SU-DHL-6 (cell line): ENCODE data around the gene SURF4.

Experiments used
- H2AFZ ChIP-seq: fragments of 200-600 bp; sonication (generic); 2 replicates; pipeline ENCODE4 v1.6.1; 2014; ENCODE audit warnings: low read depth, mild to moderate bottlenecking, moderate library complexity, mixed read lengths, antibody characterized with exemption, low read length; ENCODE audit not compliant: severe bottlenecking
- H3F3A ChIP-seq: fragments of 200-600 bp; shearing (Covaris generic); 2 replicates; pipeline ENCODE4 v1.6.0; 2016; ENCODE audit warnings: antibody characterized with exemption, mild to moderate bottlenecking; ENCODE audit not compliant: insufficient read depth
- H3K27ac ChIP-seq: fragments of 200-600 bp; sonication (generic); 2 replicates; pipeline ENCODE4 v1.5.1; 2016; ENCODE audit warnings: low read depth, mild to moderate bottlenecking, low read length, moderate library complexity, mixed read lengths
- H3K27me3 ChIP-seq: fragments of 200-600 bp; sonication (generic), shearing (Covaris generic); 2 replicates; pipeline ENCODE4 v1.6.0; 2014; ENCODE audit warnings: mild to moderate bottlenecking, low read length
- H3K36me3 ChIP-seq: fragments of 200-600 bp; sonication (generic); 2 replicates; pipeline ENCODE4 v1.6.1; 2014; ENCODE audit warnings: mild to moderate bottlenecking, low read length, mixed read lengths
- H3K4me2 ChIP-seq: fragments of 300-600, 200-600 bp; shearing (Covaris generic), sonication (generic); 2 replicates; pipeline ENCODE4 v1.6.0; 2014; ENCODE audit warnings: low read length, low read depth, mild to moderate bottlenecking; ENCODE audit not compliant: poor library complexity, severe bottlenecking
- H3K4me3 ChIP-seq: fragments of 200-600 bp; sonication (generic); 2 replicates; pipeline ENCODE4 v1.5.1; 2014; ENCODE audit warnings: antibody characterized with exemption, low read length, mild to moderate bottlenecking, mixed read lengths; ENCODE audit not compliant: insufficient read depth, poor library complexity, severe bottlenecking
- H3K79me2 ChIP-seq: fragments of 200-600 bp; sonication (generic); 2 replicates; pipeline ENCODE4 v1.6.1; 2014; ENCODE audit warnings: mild to moderate bottlenecking, low read length, moderate library complexity; ENCODE audit not compliant: insufficient read depth
- H3K9ac ChIP-seq: fragments of 200-600 bp; sonication (generic); 2 replicates; pipeline ENCODE4 v1.7.0; 2014; ENCODE audit warnings: mild to moderate bottlenecking, low read length
- H3K9me2 ChIP-seq: fragments of 200-600 bp; sonication (generic); replicated peaks from 2 replicates; pipeline ENCODE4 v1.6.1; 2014; ENCODE audit warnings: low read length; ENCODE audit not compliant: insufficient read depth
- H3K9me3 ChIP-seq: fragments of 200-600 bp; sonication (generic); 2 replicates; pipeline ENCODE4 v1.6.1; 2014; ENCODE audit warnings: low read length, mixed read lengths; ENCODE audit not compliant: insufficient read depth
- H4K20me1 ChIP-seq: fragments of 200-600 bp; sonication (generic); 2 replicates; pipeline ENCODE4 v1.6.1; 2014; ENCODE audit warnings: low read depth, mild to moderate bottlenecking, antibody characterized with exemption, low read length, moderate library complexity, mixed read lengths
- CTCF ChIP-seq: fragments of 200-600 bp; sonication (generic); IDR thresholded peaks from one replicate; pipeline ENCODE4 v1.5.1; 2017; ENCODE audit warnings: antibody characterized with exemption, mild to moderate bottlenecking, low read length, moderate library complexity; ENCODE audit not compliant: insufficient read depth, poor library complexity, severe bottlenecking
- EZH2phosphoT487 ChIP-seq: fragments of 200-600 bp; sonication (generic), shearing (Covaris generic); conservative IDR thresholded peaks from 2 replicates; pipeline ENCODE4 v1.6.1; 2018; ENCODE audit warnings: mild to moderate bottlenecking, antibody characterized with exemption, low read length, moderate library complexity, mixed read lengths

SURF4 gene

GRCh38 chr9:133315997-133316396 lies 59.9 kb downstream of the SURF4 start:
- H3K27ac ChIP-seq, result no peak overlapping the region
- H3K9me3 ChIP-seq, result no peaks in the 10 kb centered on the region
- no peaks in the 10 kb centered on the region for H3K79me2 ChIP-seq
- no peak overlapping the region for H3K4me3 ChIP-seq
- no peaks in the 10 kb centered on the region for H3K9me2 ChIP-seq
- no peaks in the 10 kb centered on the region for H3K27me3 ChIP-seq
- no peak overlapping the region for H2AFZ ChIP-seq
- H4K20me1 ChIP-seq, result no peaks in the 10 kb centered on the region
- no peak overlapping the region for H3K4me2 ChIP-seq
- no peak overlapping the region for H3K9ac ChIP-seq
- no peaks in the 10 kb centered on the region for H3K36me3 ChIP-seq
- no peaks in the 10 kb centered on the region for H3F3A ChIP-seq
- TF ChIP-seq CTCF (no peak), EZH2phosphoT487 (no peak)
